Putamen (tissue), 1 donor: ENCODE data around the gene NXPE3.

ENCODE experiments used
- DNase-seq: peaks from one replicate; pipeline ENCODE4 v3.0.0-alpha.2; 2016; ENCODE audit warnings: low spot score

Gene NXPE3

DNA sequence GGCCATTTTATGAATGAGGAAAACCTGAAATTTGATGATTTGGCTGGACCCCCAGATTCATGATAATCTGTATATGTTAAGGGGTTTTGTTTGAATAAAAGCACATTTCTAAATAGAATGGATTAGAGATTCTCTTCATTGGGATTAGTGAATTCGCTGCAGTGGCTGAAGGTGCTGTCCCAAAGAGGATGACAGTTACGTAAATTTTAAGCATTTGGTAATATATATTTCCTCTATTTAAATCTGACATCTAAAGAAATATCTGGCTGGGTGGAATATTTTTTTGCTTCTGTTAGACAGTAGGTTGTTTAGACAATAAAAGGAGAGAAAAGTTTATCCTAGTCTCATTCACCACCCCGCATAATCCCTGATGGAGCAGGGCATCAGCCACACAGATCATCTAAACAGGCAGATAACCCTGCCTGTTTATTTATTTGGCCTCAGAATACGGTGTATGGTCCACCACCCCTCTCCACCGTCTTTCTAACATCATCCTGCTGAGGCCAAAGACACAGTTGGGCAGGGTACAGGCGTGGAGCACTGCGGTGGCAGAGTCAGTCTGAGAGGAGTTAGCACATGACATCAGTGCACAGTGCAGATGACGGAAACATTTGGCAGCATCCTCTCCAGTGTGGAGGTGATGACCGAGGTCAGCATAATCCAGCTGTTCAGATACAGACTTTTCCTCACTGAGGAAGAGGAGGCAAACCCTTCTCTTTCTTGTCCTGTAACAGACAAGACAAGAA is 49.9 kb downstream of the NXPE3 start:
- no peak for DNase-seq

DNA sequence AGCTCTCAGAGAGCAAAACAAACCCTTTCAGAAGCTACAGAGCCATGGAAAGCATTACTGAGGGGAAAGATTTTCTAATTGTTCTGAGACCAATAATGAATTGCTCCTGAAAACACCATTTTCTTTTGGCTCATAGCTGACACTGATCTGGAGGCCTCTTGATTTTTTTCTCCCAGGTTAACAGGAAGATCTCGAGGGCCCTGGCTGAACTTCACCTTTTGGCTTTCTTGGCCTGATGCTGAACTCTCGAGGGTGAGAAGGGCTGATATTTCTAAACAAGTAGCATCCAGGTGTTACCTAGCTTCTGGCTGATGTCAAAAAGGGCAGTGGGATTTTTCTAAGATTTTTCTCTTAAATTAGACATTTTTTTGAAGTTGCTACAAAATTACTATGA is 50.4 kb downstream of the NXPE3 start:
- DNase-seq: no peak

DNA sequence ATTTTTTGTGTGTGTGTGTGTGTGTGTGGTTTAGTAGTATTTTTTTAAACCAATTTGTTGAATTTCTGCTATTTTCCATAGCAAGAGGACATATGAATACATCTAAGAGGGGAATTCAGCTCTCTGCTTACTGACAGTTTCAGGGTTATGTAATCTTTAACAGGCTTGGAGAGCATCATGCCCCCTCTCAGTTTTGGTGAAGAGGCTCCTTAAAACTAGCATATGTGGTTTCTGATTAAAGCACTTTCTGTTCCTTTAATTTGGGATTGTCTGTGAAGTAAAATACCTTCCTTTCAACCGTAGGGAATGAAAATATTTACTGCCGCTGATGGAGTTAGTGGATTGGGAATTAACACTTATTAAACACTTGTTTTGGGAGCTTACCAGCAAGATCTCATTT is 50.9 kb downstream of the NXPE3 start:
- DNase-seq: no peak

DNA sequence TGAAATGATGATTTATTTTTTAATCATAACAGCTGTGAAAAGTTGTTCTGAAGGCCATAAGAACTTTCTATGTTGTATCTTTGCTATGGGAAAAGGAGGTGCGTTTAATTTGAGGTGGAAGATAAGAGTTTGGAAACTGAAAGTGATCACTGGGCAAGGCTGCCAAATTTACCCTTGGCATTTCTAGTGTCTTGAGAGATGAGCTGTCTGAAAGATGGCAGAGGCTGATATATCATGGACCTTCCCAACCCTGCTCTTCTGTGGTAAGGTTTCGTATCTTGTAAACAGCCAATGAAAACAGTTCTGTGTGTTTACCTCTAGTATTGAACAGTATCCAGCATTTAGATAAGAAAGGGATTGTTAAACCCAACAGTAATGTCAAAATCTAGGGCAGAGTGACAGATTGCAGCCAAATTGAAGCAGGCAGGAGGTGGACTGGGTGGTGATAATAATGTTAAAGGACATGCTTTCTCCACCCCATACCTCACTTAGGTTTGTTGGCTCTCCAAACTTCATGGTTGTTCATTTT is 54.5 kb downstream of the NXPE3 start:
- no peak for DNase-seq

DNA sequence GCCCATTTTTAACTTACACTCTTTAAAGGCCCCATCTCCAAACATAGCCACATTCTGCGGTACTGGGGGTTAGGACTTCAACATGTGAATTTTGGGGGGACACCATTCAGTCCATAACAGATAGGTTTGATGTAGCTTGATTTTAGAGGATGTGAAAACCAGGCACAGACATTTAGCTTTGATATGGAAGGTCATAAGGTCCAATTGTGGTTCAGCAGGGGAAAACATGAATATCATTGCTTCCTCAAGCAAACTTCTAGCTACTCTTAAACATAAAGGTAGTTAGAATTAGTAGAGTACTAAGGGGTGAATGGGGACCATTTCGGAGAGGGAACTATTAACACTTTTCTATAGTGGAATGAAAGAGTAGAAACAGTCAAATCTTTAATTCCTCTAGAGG is 56.7 kb downstream of the NXPE3 start:
- no peak for DNase-seq

DNA sequence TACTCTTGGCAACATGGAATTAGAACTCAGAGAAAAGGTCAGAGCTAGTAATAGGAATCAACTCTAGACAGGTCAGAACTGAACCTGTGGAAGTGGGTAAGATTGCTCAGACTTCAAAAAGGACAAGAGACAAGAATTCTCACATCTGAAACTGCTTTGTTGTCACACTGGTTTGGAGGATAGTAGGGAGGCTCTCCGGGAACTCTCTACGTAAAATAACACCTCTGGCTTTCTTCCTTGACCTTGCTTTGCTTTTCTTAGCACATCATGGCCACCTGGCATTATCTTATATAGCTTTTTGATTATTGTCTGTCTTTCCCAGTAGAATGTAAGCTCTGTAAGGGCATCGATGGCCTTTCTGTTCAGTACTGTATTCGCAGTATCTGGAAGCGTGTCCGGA is 57.1 kb downstream of the NXPE3 start:
- no peak for DNase-seq

DNA sequence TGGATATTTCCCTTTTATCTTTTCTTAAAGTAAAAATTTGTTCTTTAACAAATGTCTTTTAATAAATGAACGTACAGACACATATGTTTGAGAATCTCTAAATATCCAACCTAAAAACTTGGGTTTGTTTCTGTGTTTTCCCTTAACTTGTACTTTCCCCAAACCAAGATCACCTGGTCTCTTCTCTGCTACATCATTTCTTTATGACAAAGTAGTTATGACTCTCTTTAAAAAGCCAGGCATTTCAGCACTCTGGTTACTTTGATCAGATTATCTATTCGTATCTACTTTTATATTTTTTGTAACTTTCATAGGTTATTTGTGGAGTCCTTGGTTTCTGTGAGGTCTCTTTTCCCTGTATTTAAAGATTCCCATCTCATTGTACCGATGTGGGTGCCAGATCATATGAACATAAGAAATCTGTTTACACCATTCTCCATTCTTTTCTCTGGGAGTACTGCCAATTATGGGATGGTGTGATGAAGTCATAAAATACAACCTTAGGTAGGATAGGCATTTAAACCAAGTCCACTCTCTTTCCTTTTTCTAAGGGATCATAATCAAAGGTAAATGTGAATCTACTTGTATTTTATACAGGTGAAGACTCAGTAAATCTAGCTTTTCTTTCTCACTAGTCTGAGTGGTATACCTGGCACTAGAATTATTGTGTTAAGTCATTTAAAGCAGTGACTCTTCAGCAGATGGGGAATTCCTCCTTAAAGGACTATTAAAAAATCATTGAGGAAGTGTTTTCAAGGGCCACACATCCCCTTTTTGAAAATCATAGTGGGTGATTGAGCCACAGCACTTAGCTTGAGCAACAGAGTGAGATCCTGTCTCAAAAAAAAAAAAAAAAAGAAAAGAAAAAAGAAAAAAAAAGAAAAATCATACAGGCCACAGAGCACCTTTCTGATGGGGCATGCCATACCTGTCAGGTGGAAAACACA is 57.9 kb downstream of the NXPE3 start:
- no peak for DNase-seq

DNA sequence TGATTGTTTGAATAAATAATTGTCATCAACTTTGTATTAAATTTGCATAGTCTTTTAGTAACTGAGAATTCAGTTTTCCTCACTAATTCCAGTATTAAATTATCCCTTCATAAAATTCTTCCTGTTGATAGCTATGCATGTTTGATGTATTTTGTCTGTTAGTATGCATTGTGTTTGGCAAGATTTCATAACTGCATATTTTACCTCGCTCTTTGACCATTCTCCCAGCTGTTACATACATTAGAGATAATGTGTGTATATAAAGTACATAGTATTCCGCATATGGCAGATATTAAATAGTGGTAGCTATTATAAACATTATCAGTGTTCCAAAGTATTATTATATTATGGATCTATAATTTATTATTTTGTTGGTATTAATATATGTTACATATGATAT is 59.7 kb downstream of the NXPE3 start:
- no peak for DNase-seq

DNA sequence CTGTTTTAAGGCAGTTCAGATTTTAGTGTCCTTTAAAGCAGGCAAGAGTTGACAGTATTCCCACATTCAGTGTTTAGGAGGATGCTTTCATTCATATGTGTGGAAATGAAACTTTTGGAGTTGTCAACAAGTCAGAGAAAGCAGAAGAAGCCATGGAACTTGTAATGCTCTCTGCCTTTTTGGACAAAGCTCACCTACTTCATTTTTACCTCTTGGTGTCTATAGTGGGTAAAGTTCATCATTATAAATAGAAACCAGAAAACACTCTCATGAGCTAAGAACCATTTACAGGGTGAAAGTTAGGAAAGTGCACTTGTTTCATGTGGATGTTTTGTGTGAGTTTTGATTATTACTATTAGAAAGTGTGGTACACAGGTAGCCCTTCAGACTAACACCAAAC is 61.1 kb downstream of the NXPE3 start:
- no peak for DNase-seq

DNA sequence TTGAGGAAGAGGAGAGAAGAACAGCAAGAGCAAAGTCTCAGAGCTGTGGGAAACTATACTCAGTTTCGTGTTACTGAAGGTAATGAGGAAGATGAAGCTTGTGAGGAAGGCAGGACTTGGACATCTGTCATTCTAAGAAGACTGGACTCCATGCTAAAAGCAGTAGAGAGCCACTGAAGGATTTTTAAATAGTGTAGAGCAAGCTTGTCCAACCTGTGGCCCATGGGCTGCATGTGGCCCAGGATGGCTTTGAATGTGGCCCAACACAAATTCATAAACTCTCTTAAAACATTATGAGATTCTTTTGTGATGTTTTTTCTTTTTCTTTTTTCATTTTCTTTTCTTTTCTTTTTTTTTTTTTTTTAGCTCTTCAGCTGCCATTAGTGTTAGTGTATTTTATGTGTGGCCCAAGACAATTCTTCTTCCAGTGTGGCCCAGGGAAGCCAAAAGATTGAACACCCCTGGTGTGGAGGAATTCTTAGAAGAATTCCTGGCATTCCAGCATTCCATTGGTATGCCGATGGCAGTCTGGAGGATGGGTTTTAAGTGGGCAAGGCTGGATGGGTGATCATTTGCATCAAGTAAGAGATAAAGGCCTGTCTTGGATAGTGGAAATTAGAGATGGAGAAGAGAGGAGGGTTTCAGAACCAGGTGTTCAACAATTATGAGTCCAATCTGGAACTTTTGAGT is 63.4 kb downstream of the NXPE3 start:
- no peak for DNase-seq

DNA sequence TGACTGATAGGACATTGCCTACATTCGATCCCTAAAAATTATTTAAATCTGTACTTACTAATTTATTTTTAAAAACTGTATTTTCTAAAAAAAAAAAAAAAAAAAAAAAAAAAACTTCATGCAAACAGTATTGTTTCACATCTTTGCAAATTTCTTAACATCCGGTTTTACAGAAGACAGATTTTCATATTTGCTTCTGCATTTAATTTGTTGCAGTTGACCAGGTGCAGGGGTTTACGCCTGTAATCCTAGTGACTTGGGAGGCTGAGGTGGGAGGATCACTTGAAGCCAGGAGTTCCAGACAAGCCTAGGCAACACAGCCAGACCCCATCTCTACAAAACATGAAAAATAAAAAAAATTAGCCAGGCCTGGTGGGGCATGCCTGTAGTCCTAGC is 63.9 kb downstream of the NXPE3 start:
- no peak for DNase-seq

DNA sequence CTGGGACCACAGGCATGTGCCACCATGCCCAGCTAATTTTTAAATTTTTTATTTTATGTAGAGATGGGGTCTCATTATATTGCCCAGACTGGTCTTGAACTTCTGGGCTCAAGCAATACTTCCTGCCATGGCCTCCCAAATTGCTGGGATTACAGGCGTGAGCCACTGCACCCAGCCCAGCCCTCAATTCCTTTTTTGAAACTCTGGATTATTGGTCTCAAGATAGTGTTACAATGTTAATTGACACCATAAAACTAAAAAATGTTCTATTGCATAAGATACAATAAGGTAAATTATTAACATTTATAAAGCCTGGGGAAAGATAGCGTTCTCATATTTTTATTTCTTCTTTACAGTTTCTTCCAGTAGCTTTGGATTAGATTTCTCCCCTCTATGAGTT is 66.4 kb downstream of the NXPE3 start:
- DNase-seq: no peak

DNA sequence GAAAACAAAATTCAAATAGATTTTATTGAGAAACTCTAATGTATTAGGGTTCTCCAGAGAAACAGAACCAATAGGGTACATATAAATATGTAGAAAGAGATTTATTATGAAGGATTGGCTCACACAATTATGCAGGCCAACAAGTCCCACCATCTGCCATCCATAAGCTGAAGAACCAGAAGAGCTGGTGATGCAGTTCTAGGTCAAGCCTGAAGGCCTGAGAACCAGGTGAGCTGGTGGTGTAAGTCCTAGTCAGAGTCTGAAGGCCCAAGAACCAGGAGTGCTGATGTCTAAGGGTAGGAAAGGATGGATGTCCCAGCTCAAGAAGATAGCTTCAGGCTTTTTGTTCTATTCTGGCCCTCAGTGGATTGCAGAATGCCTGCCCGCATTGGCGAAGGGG is 67.7 kb downstream of the NXPE3 start:
- no peak for DNase-seq

DNA sequence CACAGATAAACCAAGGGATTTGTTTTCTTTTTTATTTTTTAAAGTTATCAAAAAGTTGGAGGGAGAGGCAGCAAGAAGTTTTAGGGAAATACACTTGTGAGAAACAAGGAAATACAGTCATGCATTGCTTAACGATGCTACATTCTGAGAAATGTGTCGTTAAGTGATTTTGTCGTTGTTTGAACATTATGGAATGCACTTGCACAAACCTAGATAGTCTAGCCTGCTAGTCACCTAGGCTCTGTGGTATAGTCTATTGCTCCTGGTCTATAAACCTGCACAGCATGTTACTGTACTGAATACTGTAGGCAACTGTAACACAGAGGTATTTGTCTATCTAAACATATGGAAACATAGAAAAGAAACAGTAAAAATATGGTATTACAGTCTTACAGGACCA is 68.3 kb downstream of the NXPE3 start:
- DNase-seq: no peak

DNA sequence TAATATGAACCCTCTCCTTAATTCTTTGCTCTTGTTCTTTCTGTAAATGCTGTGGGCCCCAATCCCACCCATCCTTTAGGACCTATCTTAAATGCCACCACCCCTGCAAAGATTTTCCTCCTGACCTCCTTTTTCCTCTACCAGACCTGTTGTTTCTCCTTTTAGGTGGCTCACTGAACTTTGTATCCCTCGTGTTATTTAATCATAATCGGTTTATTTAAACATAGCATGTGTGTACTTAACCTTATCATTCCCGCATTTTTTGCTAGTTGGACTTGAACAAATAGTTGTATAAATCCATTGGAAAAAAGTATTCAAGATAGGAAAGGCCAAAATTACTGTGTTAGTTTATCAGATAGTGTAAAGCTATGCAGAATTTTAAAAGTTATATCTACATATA is 69.3 kb downstream of the NXPE3 start:
- DNase-seq: no peak

DNA sequence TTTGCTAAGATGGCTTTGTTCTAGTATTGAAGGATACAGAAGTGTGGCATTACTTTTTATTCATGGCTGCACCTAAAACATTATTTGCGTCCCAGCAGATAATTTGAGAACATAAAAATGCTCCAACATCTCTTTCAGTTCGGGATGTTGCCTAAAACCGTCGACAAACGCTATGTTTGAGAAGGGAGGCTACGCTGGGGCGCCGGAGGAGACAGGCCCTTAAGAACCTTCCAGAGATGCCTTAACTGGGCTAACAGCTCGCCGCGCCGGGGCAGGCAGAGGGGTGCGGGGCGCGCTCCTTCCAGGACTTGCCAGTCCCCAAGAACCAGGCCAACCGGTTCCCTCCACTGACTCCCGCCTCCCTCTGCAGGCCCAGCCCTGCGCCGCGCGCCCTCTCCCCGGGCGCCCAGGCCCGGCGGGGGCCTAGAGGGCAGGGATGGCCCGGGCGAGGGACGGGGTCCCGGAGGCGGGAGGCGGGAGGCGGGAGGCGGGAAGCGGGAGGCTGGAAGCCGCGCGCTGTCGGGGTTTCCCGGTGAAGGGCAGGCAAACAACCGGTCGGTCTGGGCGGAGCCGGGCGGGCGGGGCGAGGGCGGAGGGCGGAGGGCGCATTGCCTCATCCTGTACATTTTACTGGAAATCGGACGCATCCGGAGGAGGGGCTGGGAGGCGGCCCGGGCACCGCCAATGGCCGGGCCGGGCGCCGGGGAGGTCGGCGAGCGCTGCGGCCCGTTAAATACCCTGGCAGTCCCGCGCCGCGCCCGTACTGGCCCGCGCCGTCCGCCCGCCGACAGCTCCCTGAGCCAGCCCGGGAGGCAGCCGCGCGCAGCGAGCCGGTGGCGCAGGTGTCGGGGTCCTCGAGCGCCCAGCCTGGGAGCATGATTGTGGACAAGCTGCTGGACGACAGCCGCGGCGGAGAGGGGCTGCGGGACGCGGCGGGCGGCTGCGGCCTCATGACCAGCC is 70.0 kb downstream of the NXPE3 start, which contains the start of gene NFKBIZ:
Gene NFKBIZ (plus strand): TSS at position 761 of the 960 bp plus-strand sequence. CDS start 115 bp downstream, at position 876.
- DNase-seq: peak; percentile 91

DNA sequence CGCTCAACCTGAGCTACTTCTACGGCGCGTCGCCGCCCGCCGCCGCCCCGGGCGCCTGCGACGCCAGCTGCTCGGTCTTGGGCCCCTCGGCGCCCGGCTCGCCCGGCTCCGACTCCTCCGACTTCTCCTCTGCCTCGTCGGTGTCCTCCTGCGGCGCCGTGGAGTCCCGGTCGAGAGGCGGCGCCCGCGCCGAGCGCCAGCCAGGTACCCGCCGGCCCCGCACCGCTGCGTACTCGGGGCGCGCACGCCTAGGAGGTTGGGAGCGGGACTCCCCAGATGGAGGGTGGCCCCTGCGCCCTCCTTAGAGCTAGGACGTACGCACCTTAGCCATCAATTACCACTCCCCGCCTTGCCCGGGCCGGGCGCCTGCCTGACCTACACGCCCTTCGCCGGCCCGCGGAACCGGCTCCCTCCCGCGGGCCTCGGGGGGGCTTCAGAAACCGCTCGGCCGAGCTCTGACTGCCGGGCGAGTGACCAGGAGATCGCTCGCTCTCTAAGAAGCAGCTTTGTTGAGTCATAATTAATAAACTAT is 70.8 kb downstream of the NXPE3 start:
- DNase-seq: peak; percentile 43

DNA sequence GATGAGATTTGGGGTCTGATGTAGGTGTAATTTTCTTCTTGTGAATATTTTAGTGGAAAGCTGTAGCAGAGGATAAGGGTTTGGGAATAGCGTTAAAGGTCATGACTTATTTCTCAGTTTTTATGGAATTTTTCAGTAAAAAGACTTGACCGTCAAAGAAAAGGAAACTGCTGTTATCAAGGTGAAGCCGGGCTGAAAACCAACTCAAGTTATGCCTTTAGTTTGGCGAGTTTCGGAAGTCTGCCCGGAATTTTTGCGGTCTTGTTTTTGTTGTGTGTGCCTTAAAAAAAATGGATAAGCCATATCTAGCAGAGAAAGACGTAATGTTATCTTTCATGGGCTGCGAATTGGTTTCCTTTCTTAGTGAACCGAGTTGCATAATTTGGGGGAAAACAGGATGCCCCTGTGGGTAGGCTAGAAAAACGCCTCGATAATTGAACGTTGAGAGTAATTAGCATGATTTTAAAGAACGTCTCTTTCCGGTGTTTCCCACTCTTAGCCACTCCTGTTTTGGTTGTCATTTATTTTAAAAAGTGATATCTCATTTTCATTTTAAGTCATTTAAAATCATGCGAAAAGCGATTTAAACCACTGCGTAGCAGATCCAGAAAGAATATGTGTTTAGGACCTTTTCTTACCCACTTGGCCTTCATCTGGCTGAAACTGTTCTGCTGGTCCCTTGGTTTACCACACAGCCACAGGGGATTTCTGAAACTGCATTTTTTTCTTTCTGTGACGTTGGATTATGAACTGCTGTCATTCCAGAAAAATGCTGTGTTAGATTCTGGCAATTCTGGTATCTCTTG is 71.4 kb downstream of the NXPE3 start:
- no peak for DNase-seq

DNA sequence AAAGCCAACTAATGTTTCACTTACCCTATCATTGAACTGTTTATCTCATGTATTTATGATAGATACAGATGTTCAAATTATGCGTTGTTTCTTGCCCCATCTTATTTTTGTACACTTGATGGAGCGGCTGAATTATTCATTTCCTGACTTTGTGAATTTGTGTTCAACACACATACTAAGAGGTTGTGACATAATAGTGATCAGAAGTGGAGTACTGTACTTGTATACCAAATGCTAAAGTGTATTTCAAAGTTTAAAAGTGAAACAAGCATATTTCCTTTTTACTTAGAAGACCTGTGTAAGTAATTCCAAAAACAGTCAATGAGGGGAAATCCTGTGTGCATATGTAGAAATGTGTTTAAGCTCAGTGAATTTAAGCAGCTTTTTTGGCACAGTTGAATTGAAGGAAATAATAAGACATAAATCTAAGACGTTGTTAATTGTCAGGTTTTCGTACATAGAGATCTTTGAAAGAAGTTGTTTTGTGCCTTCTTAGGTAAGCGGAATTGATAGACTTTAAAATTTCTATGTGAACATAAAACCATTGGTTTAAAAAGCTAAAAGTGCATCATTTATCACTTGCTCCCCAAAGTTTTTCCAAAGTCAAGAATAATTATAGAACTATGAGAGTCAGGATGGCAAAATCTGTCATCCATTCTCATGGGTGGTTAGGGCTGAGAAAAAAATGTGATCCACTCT is 72.2 kb downstream of the NXPE3 start:
- no peak for DNase-seq
